GM20431 (cell line): Measurements from ENCODE around the gene TNFRSF8.

Experiments used
- in situ Hi-C: fragments of 300-500 bp; cut with MseI, MboI; formaldehyde crosslinking; loops from one replicate; pipeline ENCODE4 v1.15.0; 2020; ENCODE audit warnings: low sequenced_read_pairs; ENCODE audit not compliant: unreplicated experiment

Gene TNFRSF8

GRCh38 chr1:12111741-12112140, 48.6 kb downstream of the TNFRSF8 start:
- in situ Hi-C loops, result loop anchor here (25.0 kb wide), 1 partner anchor 501 kb away; the partner anchor contains the start of gene DHRS3

DNA sequence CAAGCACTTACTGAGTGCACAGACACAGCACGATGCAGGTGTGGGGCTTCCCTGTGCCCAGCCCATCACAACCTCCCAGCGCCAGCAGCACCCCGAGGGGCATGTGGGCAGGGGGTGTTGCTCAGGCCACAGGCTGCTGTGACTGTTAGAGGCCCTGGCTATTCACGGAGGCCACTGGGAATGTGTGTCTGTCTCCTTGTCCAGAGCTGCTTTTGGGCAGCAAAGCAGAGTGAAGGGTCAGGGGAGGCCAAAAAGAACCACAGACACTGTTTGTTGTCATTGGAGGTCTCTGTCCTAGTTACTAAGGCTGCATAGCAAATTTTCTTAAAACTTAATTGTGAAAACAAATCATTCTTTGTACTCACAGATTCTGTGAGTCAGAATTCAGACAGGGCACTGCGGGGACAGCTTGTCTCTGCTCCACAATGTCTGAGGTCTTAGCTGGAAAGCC, 49.6 kb downstream of the TNFRSF8 start:
- in situ Hi-C loops, result loop anchor here (25.0 kb wide), 1 partner anchor 500 kb away; the partner anchor contains the start of gene DHRS3

GRCh38 chr1:12113433-12114339, 50.6 kb downstream of the TNFRSF8 start:
- in situ Hi-C loops, result loop anchor here (25.0 kb wide), 1 partner anchor 499 kb away; the partner anchor contains the start of gene DHRS3

GRCh38 chr1:12114340-12114683, 51.2 kb downstream of the TNFRSF8 start:
- in situ Hi-C loops, result loop anchor here (25.0 kb wide), 1 partner anchor 498 kb away; the partner anchor contains the start of gene DHRS3

GRCh38 chr1:12114916-12115315, 51.8 kb downstream of the TNFRSF8 start:
- in situ Hi-C loops, result loop anchor here (25.0 kb wide), 1 partner anchor 497 kb away; the partner anchor contains the start of gene DHRS3

- in situ Hi-C loops, result loop anchor here (5.0 to 25.0 kb wide), 2 partner anchors 86 to 491 kb away; partner anchors contain the start of gene DHRS3
These were observed 58.3 kb downstream of the TNFRSF8 start for GRCh38 chr1:12121212-12122003.

DNA sequence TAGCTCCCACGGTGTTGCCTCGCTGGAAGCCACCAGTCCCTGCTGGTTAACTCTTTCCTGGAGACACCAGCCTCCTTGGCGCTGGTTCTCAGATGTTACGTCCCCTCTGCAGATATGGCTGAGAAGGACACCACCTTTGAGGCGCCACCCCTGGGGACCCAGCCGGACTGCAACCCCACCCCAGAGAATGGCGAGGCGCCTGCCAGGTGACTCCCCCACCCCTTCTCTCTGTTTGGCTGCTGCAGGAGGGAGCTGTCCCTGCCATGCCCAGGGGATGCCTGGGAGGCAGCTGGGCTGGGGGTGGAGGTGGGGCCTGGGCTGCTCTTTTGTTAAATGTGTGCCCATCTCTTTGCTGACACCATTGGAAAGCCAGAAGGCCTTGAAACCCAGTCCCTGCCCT, 60.1 kb downstream of the TNFRSF8 start:
- in situ Hi-C loops, result loop anchor here (5.0 to 25.0 kb wide), 2 partner anchors 84 to 489 kb away; partner anchors contain the start of gene DHRS3

GRCh38 chr1:12124693-12125421, 61.8 kb downstream of the TNFRSF8 start:
- in situ Hi-C loops, result loop anchor here (5.0 to 25.0 kb wide), 2 partner anchors 82 to 487 kb away; partner anchors contain the start of gene DHRS3

- in situ Hi-C loops, result no loop called here
These were observed 62.6 kb downstream of the TNFRSF8 start for GRCh38 chr1:12125422-12126355.

DNA sequence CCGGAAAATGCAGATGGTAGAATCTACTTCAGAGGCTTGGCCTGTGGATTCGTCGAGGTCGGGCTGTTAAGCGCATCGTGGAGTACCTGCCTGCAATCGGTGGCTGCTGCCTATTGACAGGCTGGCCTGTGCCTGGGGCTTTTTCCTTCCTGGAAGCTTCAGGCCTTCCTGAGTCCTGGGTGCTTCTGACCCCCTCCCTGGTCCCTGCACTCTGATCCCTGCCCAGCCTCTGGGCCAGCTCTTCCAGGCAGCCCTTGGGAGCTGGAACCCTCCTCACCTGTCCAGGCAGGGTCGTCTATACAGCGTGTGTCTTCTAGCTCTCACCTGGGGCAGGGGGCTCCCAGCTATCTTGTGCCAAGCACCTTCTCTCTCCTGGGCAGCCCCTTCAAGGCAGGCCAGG, 63.7 kb downstream of the TNFRSF8 start:
- in situ Hi-C loops, result no loop called here

GRCh38 chr1:12127206-12127810, 64.2 kb downstream of the TNFRSF8 start:
- in situ Hi-C loops, result no loop called here

- in situ Hi-C loops, result no loop called here
These were observed 65.0 kb downstream of the TNFRSF8 start for GRCh38 chr1:12128120-12128519.

DNA sequence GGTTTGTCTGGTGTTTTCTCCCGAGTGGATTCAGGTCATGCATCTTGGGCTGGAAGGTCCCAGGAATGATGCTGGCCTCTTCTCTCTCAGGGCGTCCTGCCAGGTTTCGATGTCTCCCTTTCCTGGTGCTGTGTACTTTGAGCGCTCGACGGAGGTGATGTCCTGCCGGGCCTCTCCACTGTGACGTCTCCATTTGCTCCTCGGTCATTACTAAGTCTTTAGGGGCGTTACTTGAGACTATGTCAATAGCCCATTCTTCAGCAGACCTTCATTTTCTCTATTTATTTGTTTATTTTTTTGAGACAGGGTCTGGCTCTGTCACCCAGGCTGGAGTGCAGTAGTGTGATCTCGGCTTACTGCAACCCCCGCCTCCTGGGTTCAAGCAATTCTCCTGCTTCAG, 66.5 kb downstream of the TNFRSF8 start:
- in situ Hi-C loops, result no loop called here

GRCh38 chr1:12130466-12131130, 67.5 kb downstream of the TNFRSF8 start:
- in situ Hi-C loops, result no loop called here

DNA sequence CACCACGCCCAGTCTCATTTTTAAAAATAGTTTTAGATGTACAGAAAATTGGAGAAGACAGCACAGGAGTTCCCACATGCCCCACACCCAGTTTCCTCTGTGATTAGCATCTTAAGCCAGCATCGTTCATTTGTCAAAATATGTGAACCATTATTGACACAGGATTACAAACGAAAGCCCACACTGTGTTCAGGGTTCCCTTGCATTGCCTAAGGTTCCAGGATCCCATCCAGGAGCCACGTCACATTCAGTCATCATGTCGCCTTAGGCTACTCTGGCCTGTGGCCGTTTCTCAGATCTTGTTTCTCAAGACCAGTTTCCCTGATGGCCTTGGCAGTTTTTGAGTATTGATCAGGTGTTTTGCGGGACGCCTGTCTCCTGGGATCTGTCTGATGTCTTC, 69.0 kb downstream of the TNFRSF8 start:
- in situ Hi-C loops, result no loop called here

- in situ Hi-C loops, result no loop called here
These were observed 71.6 kb downstream of the TNFRSF8 start for GRCh38 chr1:12134716-12135115.

GRCh38 chr1:12135612-12136011, 72.5 kb downstream of the TNFRSF8 start:
- in situ Hi-C loops, result no loop called here
